ENCODE results near the gene USH1G. TPM values are rescaled to one million over a fixed set of nuclear protein-coding genes. Genes with fewer than 3 reads are reported as not detected.
"Not testable (repeated sequence)": the region's sequence is repeated elsewhere in the genome, so short reads cannot be mapped to it uniquely, and the experiment has no call there.

The USH1G gene
- total and polyA plus RNA-seq, 9 donors = 0.02 to 0.53 (median 0.07) TPM; not detected in 5

GRCh38 chr17:74919440-74920305 lies 3.4 kb downstream of the USH1G start:
- WGBS (ENCODE audit: insufficient coverage) = 56% methylated on average over 65 of the region's 67 CpGs
- Histone ChIP-seq H3K27me3 (ENCODE audit: control insufficient read depth, insufficient read depth, low read length) (peaks cover 65% of the 10 kb centered on the region), H3K36me3 (ENCODE audit: control insufficient read depth, insufficient read depth, low read length) (no peaks in the 10 kb centered on the region), H3K9me3 (replicated peaks; ENCODE audit: control insufficient read depth, low read depth, low read length) (no peaks in the 10 kb centered on the region), H3K4me3 (ENCODE audit: low read length) (no peak overlapping the region), H3K4me1 (ENCODE audit: control insufficient read depth, insufficient read depth, low read length) (peaks cover 22% of the 10 kb centered on the region), H3K27ac (ENCODE audit: low read length) (no peak overlapping the region)
- DNase-seq = no peak

GRCh38 chr17:74918906-74919305 lies 4.1 kb downstream of the USH1G start:
- no CpG with 5 or more reads among the region's 5 CpGs for WGBS (ENCODE audit: insufficient coverage)
- no peak overlapping the region for H3K27ac ChIP-seq (ENCODE audit: low read length)
- H3K36me3 ChIP-seq (ENCODE audit: control insufficient read depth, insufficient read depth, low read length) = no peaks in the 10 kb centered on the region
- no peaks in the 10 kb centered on the region for H3K9me3 ChIP-seq (replicated peaks; ENCODE audit: control insufficient read depth, low read depth, low read length)
- peaks cover 19% of the 10 kb centered on the region for H3K4me1 ChIP-seq (ENCODE audit: control insufficient read depth, insufficient read depth, low read length)
- peaks cover 57% of the 10 kb centered on the region for H3K27me3 ChIP-seq (ENCODE audit: control insufficient read depth, insufficient read depth, low read length)
- H3K4me3 ChIP-seq (ENCODE audit: low read length) = no peak overlapping the region
- DNase-seq = no peak

DNA sequence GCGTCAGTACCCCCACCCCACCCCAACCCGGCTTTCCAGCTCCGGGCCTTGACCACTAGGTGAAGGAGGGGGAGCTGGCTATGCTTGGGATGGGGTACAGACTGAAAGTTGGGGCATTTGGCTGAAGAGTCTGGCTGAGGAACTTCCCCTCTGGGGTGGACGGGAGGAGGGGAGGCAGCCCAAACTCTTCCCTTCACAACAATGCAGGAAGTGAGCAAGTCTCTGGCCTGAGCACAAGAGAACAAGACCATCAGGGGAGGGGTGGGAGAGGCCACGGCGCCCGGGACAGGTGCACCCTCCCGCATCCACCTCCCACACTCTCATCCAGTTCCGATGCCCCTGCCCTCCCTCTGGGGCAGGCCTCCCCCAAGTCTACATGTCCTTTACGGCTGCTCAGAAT lies 5.6 kb downstream of the USH1G start:
- Histone ChIP-seq H3K27ac (ENCODE audit: low read length) (no peak overlapping the region), H3K9me3 (replicated peaks; ENCODE audit: control insufficient read depth, low read depth, low read length) (no peaks in the 10 kb centered on the region), H3K4me3 (ENCODE audit: low read length) (no peak overlapping the region), H3K27me3 (ENCODE audit: control insufficient read depth, insufficient read depth, low read length) (peaks cover 42% of the 10 kb centered on the region), H3K36me3 (ENCODE audit: control insufficient read depth, insufficient read depth, low read length) (no peaks in the 10 kb centered on the region), H3K4me1 (ENCODE audit: control insufficient read depth, insufficient read depth, low read length) (peaks cover 6% of the 10 kb centered on the region)
- no peak for DNase-seq
- WGBS (ENCODE audit: insufficient coverage) = 60% methylated on average over 2 of the region's 10 CpGs

GRCh38 chr17:74916851-74917199 lies 6.2 kb downstream of the USH1G start:
- WGBS (ENCODE audit: insufficient coverage) = 92% methylated on average over 11 of the region's 11 CpGs
- H3K9me3 ChIP-seq (replicated peaks; ENCODE audit: control insufficient read depth, low read depth, low read length) = no peaks in the 10 kb centered on the region
- peaks cover 37% of the 10 kb centered on the region for H3K27me3 ChIP-seq (ENCODE audit: control insufficient read depth, insufficient read depth, low read length)
- DNase-seq = no peak
- H3K27ac ChIP-seq (ENCODE audit: low read length) = no peak overlapping the region
- peaks cover 3% of the 10 kb centered on the region for H3K4me1 ChIP-seq (ENCODE audit: control insufficient read depth, insufficient read depth, low read length)
- H3K4me3 ChIP-seq (ENCODE audit: low read length) = no peak overlapping the region
- H3K36me3 ChIP-seq (ENCODE audit: control insufficient read depth, insufficient read depth, low read length) = no peaks in the 10 kb centered on the region

- DNase-seq = no peak
- Histone ChIP-seq H3K27me3 (ENCODE audit: control insufficient read depth, insufficient read depth, low read length) (peaks cover 31% of the 10 kb centered on the region), H3K4me1 (ENCODE audit: control insufficient read depth, insufficient read depth, low read length) (peaks cover 3% of the 10 kb centered on the region), H3K4me3 (ENCODE audit: low read length) (no peak overlapping the region), H3K27ac (ENCODE audit: low read length) (no peak overlapping the region), H3K36me3 (ENCODE audit: control insufficient read depth, insufficient read depth, low read length) (no peaks in the 10 kb centered on the region), H3K9me3 (replicated peaks; ENCODE audit: control insufficient read depth, low read depth, low read length) (no peaks in the 10 kb centered on the region)
- 68% methylated on average over 11 of the region's 13 CpGs for WGBS (ENCODE audit: insufficient coverage)
Measured at GRCh38 chr17:74916136-74916850, 6.8 kb downstream of the USH1G start.

DNA sequence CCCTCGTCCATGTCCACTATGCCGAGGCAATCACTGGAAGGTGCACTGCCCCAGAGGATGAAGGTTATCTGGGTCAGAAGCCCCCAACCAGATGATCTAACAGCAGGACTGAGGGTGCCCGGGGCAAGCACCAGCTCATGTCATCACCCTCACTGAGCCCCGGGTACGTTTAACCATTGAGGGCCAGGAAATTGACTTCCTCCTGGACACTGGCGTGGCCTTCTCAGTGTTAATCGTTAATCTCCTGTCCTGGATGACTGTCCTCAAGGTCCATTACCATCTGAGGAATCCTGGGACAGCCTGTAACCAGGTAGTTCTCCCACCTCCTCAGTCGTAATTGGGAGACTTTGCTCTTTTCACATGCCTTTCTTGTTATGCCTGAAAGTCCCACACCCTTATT lies 11.6 kb downstream of the USH1G start:
- H3K36me3 ChIP-seq (ENCODE audit: control insufficient read depth, insufficient read depth, low read length); H3K9me3 ChIP-seq (replicated peaks; ENCODE audit: control insufficient read depth, low read depth, low read length); H3K4me1 ChIP-seq (ENCODE audit: control insufficient read depth, insufficient read depth, low read length); DNase-seq; H3K27ac ChIP-seq (ENCODE audit: low read length); H3K27me3 ChIP-seq (ENCODE audit: control insufficient read depth, insufficient read depth, low read length); H3K4me3 ChIP-seq (ENCODE audit: low read length): not testable (repeated sequence)
- 40% methylated on average over 2 of the region's 8 CpGs for WGBS (ENCODE audit: insufficient coverage)

GRCh38 chr17:74909097-74909496 lies 14.0 kb downstream of the USH1G start:
- H3K4me3 ChIP-seq (ENCODE audit: low read length); H3K9me3 ChIP-seq (replicated peaks; ENCODE audit: control insufficient read depth, low read depth, low read length); H3K4me1 ChIP-seq (ENCODE audit: control insufficient read depth, insufficient read depth, low read length); H3K27ac ChIP-seq (ENCODE audit: low read length); H3K27me3 ChIP-seq (ENCODE audit: control insufficient read depth, insufficient read depth, low read length); H3K36me3 ChIP-seq (ENCODE audit: control insufficient read depth, insufficient read depth, low read length); DNase-seq: not testable (repeated sequence)
- WGBS (ENCODE audit: insufficient coverage) = 68% methylated on average over 4 of the region's 4 CpGs

- Histone ChIP-seq H3K4me1 (ENCODE audit: control insufficient read depth, insufficient read depth, low read length) (no peaks in the 10 kb centered on the region), H3K4me3 (ENCODE audit: low read length) (no peak overlapping the region), H3K36me3 (ENCODE audit: control insufficient read depth, insufficient read depth, low read length) (no peaks in the 10 kb centered on the region), H3K27me3 (ENCODE audit: control insufficient read depth, insufficient read depth, low read length) (peaks cover 19% of the 10 kb centered on the region), H3K9me3 (replicated peaks; ENCODE audit: control insufficient read depth, low read depth, low read length) (no peaks in the 10 kb centered on the region), H3K27ac (ENCODE audit: low read length) (no peak overlapping the region)
- DNase-seq = no peak
- 94% methylated on average over 32 of the region's 34 CpGs for WGBS (ENCODE audit: insufficient coverage)
Measured at GRCh38 chr17:74907012-74907411, 16.0 kb downstream of the USH1G start.

DNA sequence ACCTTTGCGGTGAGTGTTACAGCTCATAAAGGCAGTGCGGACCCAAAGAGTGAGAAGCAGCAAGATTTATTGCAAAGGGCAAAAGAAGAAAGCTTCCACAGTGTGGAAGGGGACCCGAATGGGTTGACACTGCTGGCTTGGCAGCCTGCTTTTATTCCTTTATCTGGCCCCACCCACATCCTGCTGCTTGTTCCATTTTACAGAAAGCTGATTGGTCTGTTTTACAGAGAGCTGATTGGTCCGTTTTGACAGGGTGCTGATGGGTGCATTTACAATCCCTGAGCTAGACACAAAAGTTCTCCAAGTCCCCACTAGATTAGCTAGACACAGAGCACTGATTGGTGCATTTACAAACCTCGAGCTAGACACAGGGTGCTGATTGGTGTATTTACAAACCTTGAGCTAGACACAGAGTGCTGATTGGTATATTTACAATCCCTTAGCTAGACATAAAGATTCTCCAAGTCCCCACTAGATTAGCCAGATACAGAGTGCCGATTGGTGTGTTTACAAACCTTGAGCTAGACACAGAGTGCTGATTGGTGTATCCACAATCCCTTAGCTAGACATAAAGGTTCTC lies 16.8 kb downstream of the USH1G start:
- 61% methylated on average over 3 of the region's 6 CpGs for WGBS (ENCODE audit: insufficient coverage)
- DNase-seq; H3K36me3 ChIP-seq (ENCODE audit: control insufficient read depth, insufficient read depth, low read length); H3K27ac ChIP-seq (ENCODE audit: low read length); H3K4me3 ChIP-seq (ENCODE audit: low read length); H3K9me3 ChIP-seq (replicated peaks; ENCODE audit: control insufficient read depth, low read depth, low read length); H3K4me1 ChIP-seq (ENCODE audit: control insufficient read depth, insufficient read depth, low read length): not testable (repeated sequence)
- H3K27me3 ChIP-seq (ENCODE audit: control insufficient read depth, insufficient read depth, low read length) = peaks cover 22% of the 10 kb centered on the region

DNA sequence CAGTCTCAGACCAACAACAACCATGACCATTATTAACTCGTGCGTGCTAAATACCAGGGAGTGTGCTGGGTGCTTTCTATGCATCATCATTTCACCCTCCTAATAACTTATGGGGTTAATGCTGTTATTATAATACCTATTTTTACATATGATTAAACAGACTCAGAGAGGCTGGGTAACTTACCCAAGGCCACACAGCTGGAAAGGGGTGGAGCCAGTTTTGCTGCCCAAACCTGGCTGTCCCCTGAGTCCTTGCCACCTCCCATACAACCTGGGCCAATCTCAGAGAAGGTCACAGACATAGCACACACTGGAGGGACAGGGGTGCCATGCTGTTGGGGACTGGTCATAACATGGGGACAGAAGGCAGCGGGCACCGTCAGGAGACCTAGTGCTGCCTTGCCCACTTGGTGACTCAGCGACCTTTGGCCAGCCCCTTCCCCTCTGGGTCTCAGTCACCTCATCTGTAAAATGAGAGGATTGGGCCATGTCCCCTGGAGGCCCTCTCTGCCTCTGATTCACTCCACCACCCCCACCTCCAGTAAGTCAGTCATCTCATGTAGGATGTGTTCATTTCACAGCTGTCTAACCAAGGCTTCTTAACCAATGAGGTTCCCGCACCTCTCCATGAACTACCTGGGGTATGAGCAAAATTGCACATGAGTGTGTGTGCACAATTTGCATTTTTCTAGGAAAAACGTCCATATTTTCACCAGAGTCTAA lies 18.2 kb downstream of the USH1G start:
- Histone ChIP-seq H3K36me3 (ENCODE audit: control insufficient read depth, insufficient read depth, low read length) (no peaks in the 10 kb centered on the region), H3K27ac (ENCODE audit: low read length) (no peak overlapping the region), H3K27me3 (ENCODE audit: control insufficient read depth, insufficient read depth, low read length) (peaks cover 30% of the 10 kb centered on the region), H3K4me1 (ENCODE audit: control insufficient read depth, insufficient read depth, low read length) (no peaks in the 10 kb centered on the region), H3K9me3 (replicated peaks; ENCODE audit: control insufficient read depth, low read depth, low read length) (no peaks in the 10 kb centered on the region), H3K4me3 (ENCODE audit: low read length) (no peak overlapping the region)
- 67% methylated on average over 2 of the region's 7 CpGs for WGBS (ENCODE audit: insufficient coverage)
- DNase-seq = no peak
